ENCODE measurements around the gene MEG3. TPM values are rescaled to one million over a fixed set of nuclear protein-coding genes. Genes with fewer than 3 reads are reported as not detected.

Gene MEG3
- total and polyA plus RNA-seq, 2 of the 8 experiments (the other 6 are each of a cell fraction or from before 2014, with no cell fraction given) = 0.17 to 1.1 TPM

DNA sequence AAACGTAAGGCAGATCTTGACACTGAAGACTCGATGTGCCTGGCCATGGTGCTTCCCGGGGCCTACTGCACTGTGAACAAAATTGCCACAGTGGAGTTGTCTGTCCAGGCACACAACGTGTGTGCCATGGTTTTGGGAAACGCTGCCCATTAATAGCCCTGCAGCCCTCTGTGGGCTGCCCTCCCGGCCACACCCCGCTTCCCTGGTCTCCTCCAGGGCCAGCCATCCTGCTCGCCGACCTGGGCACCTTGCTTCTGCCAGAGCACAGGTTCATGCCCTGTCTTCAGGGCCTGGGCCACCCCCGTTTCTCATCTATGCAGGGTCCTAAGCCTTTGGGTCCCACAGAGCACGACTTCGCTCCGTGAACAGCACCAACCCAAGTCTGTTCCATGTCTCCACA, 18.9 kb downstream of the MEG3 start:
- Histone ChIP-seq H3K4me2 (ENCODE audit: insufficient read depth in 1 of 2, low read depth in 2 of 2, low read length in 2 of 2) (no peak overlapping the region), H3K27me3 (replicated peaks in 1 of 4; ENCODE audit: control insufficient read depth in 3 of 4, extremely low read depth in 1 of 4, insufficient read depth in 3 of 4, low read length in 3 of 4) (no peaks in the 10 kb centered on the region), H3K4me1 (replicated peaks in 1 of 4; ENCODE audit: control insufficient read depth in 3 of 4, insufficient read depth in 4 of 4, low read length in 3 of 4) (peaks cover 0 to 18% (median 13%) of the 10 kb centered on the region in 4 experiments; a peak in 6 of 7 replicates), H2AK5ac (ENCODE audit: low read depth, low read length) (no peak overlapping the region), H3K18ac (ENCODE audit: extremely low read depth, low read length) (no peak overlapping the region), H2BK20ac (ENCODE audit: low read length) (no peak overlapping the region), H3K56ac (replicated peaks; ENCODE audit: insufficient read length, low read depth, low read length) (no peak overlapping the region), H3K23ac (ENCODE audit: insufficient read length) (no peak overlapping the region), H4K8ac (ENCODE audit: extremely low read depth, insufficient read depth, low read length) (no peak overlapping the region), H3K36me3 (ENCODE audit: control insufficient read depth in 2 of 4, insufficient read depth in 4 of 4, low read length in 3 of 4) (no peaks in the 10 kb centered on the region), H3K9ac (replicated peaks in 1 of 4; ENCODE audit: extremely low read depth in 1 of 4, low read depth in 3 of 4, low read length in 3 of 4) (no peak overlapping the region), H3K27ac (ENCODE audit: low read depth, low read length) (no peak overlapping the region), H3K4me3 (ENCODE audit: extremely low read depth in 1 of 4, insufficient read depth in 2 of 4, low read depth in 3 of 4, low read length in 4 of 4) (no peak overlapping the region), H3K79me1 (ENCODE audit: low read depth, low read length) (no peaks in the 10 kb centered on the region), H2BK5ac (ENCODE audit: low read depth, low read length) (no peak overlapping the region), H2AFZ (ENCODE audit: low read length) (no peak overlapping the region), H3K23me2 (ENCODE audit: low read depth, low read length) (no peaks in the 10 kb centered on the region), H3K9me3 (ENCODE audit: insufficient read depth in 2 of 2, low read depth in 1 of 2, low read length in 1 of 2) (no peaks in the 10 kb centered on the region), H3K79me2 (ENCODE audit: control insufficient read depth in 1 of 2, insufficient read depth in 2 of 2, low read length in 2 of 2) (no peaks in the 10 kb centered on the region), H2BK15ac (ENCODE audit: low read length) (no peak overlapping the region), H4K20me1 (replicated peaks in 1 of 2; ENCODE audit: control insufficient read depth in 1 of 2, insufficient read depth in 2 of 2, low read length in 2 of 2) (no peaks in the 10 kb centered on the region), H3K14ac (ENCODE audit: insufficient read length) (no peak overlapping the region), H4K91ac (replicated peaks; ENCODE audit: insufficient read length, low read length) (no peak overlapping the region), H4K5ac (ENCODE audit: insufficient read length, low read depth, low read length) (no peak overlapping the region), H2BK120ac (replicated peaks; ENCODE audit: low read depth, low read length) (no peak overlapping the region), H3K4ac (replicated peaks; ENCODE audit: insufficient read length, low read depth, low read length) (no peak overlapping the region), H2BK12ac (ENCODE audit: low read depth, low read length) (no peak overlapping the region)
- CTCF ChIA-PET (ENCODE audit: partially characterized antibody) = interaction anchor here (0.8 kb wide), 1 partner anchor 10 kb away, joined by 3 read pairs; no protein-coding TSS in a partner anchor
- DNase-seq (ENCODE audit: low read depth in 1 of 2, low spot score in 2 of 2) (no peak), FAIRE-seq (no peak)
- POLR2A ChIA-PET (ENCODE audit: partially characterized antibody) = no interaction called here
- WGBS, 2 experiments (ENCODE audit: extremely low coverage in 1 of 2, insufficient coverage in 1 of 2, insufficient read length in 1 of 2, insufficient replicate concordance in 2 of 2, low coverage in 1 of 2, low lambda C conversion rate in 2 of 2, missing lambda C conversion rate in 1 of 2) = 89% methylated on average over 13 of the region's 13 CpGs; no CpG with 5 or more reads in 1 of the 2 experiments
- TF ChIP-seq KDM4A (IDR thresholded peaks at IDR 0.05; ENCODE audit: low read depth, low read length, severe bottlenecking) = no peak
- TF ChIP-seq SP1 (IDR thresholded peaks at IDR 0.05; ENCODE audit: low read depth, low read length) = no peak
- TF ChIP-seq CHD1 (IDR thresholded peaks at IDR 0.05; ENCODE audit: low read depth, low read length) = no peak
- no peak for TF ChIP-seq YY1 (IDR thresholded peaks at IDR 0.05; ENCODE audit: low read depth, low read length)
- TF ChIP-seq SIN3A (conservative IDR thresholded peaks at IDR 0.05 in 1 of 2, IDR thresholded peaks at IDR 0.05 in 1 of 2; ENCODE audit: low read depth in 1 of 2, low read length in 2 of 2) = no peak
- no peak for TF ChIP-seq ATF2 (IDR thresholded peaks at IDR 0.05; ENCODE audit: low read length)
- TF ChIP-seq CBX8 (IDR thresholded peaks at IDR 0.05; ENCODE audit: borderline replicate concordance, low read depth, low read length) = no peak
- TF ChIP-seq CTCF (IDR thresholded peaks at IDR 0.05; ENCODE audit: control extremely low read depth in 1 of 3, insufficient read depth in 1 of 3, low read depth in 1 of 3, low read length in 3 of 3) = no peak
- no peak for TF ChIP-seq CREB1 (IDR thresholded peaks at IDR 0.05)
- no peak for TF ChIP-seq SP2 (IDR thresholded peaks at IDR 0.05; ENCODE audit: low read length)

Measured in H1 (cell line).